Muscle of leg (tissue), 11 donors: ENCODE results near the gene PRR20E. TPM values are rescaled to one million over a fixed set of nuclear protein-coding genes. Genes with fewer than 3 reads are reported as not detected.
"Not testable (repeated sequence)": the region's sequence is repeated elsewhere in the genome, so short reads cannot be mapped to it uniquely, and the experiment has no call there.

ENCODE experiments used
- DNase-seq: peaks from one replicate; pipeline ENCODE4 v3.0.0; 2013
- H3K27ac ChIP-seq: one replicate; pipeline ENCODE4 v1.5.1; 2013; ENCODE audit warnings: mild to moderate bottlenecking, low read length, control low read depth
- H3K27me3 ChIP-seq: one replicate; pipeline ENCODE4 v1.6.1; 2013; ENCODE audit warnings: low read length; ENCODE audit not compliant: control insufficient read depth, insufficient read depth
- H3K36me3 ChIP-seq: one replicate; pipeline ENCODE4 v1.6.1; 2013; ENCODE audit warnings: low read length; ENCODE audit not compliant: control insufficient read depth, insufficient read depth
- H3K4me1 ChIP-seq: one replicate; pipeline ENCODE4 v1.6.1; 2013; ENCODE audit warnings: low read length; ENCODE audit not compliant: control insufficient read depth, insufficient read depth
- H3K4me3 ChIP-seq: one replicate; pipeline ENCODE4 v1.5.1; 2013; ENCODE audit warnings: low read length, control low read depth
- H3K9me3 ChIP-seq: replicated peaks from 2 replicates; pipeline ENCODE4 v1.6.1; 2013; ENCODE audit warnings: low read depth, low read length; ENCODE audit not compliant: control insufficient read depth
- WGBS: methylation state at CpG from one replicate; pipeline ENCODE4 v1.1.5; 2013; ENCODE audit warnings: missing lambda C conversion rate; ENCODE audit not compliant: insufficient coverage; 5-methylcytosine and 5-hydroxymethylcytosine counted together
- polyA plus RNA-seq, 8 donors: library from polyadenylated mRNA; unstranded; fragments of 120-200 nt; gene quantifications; one replicate each; pipeline versions ENCODE4 v1.2.1 to v1.2.3, GENCODE V29; 2013; ENCODE audit warnings: inconsistent platforms in 1 of 8, low replicate concordance in 1 of 8; ENCODE audit not compliant: insufficient read length in 8 of 8, insufficient read depth in 1 of 8
- total RNA-seq: library from RNA; stranded (reverse); fragments of 120-200 nt; gene quantifications from one replicate; pipeline ENCODE4 v1.2.4, GENCODE V29; 2013

PRR20E gene
- total and polyA plus RNA-seq, 9 donors = not detected

- not testable (repeated sequence) for H3K36me3 ChIP-seq, H3K27me3 ChIP-seq
- no CpG with 5 or more reads among the region's 22 CpGs for WGBS
Observed at GRCh38 chr13:57153761-57154160, 13.2 kb upstream of the PRR20E start, which contains the start of gene PRR20C. TSS of gene PRR20C (plus strand) at chr13:57154061. CDS start at chr13:57154448, 387 bp downstream.

GRCh38 chr13:57160332-57160731 lies 6.7 kb upstream of the PRR20E start, which contains the start of gene PRR20D:
TSS of gene PRR20D (plus strand) at chr13:57160632. CDS start at chr13:57161019, 387 bp downstream.
- H3K4me1 ChIP-seq, H3K4me3 ChIP-seq, H3K27ac ChIP-seq, H3K27me3 ChIP-seq, DNase-seq, H3K9me3 ChIP-seq, H3K36me3 ChIP-seq: not testable (repeated sequence)
- no CpG with 5 or more reads among the region's 22 CpGs for WGBS

More at GRCh38 chr13:57153761-57154160, 13.2 kb upstream of the PRR20E start, which contains the start of gene PRR20C:
- H3K4me3 ChIP-seq, DNase-seq, H3K4me1 ChIP-seq, H3K9me3 ChIP-seq, H3K27ac ChIP-seq: not testable (repeated sequence)

DNA sequence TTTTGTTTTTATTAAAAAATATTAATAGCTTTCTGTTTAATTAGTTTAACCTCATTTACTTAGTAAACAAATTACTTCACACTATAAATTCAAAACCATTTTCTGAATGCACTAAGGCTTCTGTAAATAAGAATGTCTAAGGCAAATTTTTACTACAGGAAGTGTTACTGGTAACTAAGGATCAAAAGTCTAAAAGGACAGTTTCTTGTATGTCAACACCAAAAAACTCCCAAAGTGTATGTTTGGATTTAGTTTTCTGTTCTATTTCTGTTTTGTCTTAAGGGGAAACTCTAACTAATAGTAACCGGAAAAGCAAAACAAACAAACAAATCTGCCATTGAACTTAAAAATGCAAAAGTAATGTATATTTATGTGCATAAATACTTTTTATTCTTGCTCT lies 24.7 kb downstream of the PRR20E start:
- WGBS = no CpG with 5 or more reads among the region's 1 CpG
- H3K4me3 ChIP-seq = no peak overlapping the region
- no peaks in the 10 kb centered on the region for H3K27me3 ChIP-seq
- no peaks in the 10 kb centered on the region for H3K9me3 ChIP-seq
- H3K27ac ChIP-seq = no peak overlapping the region
- no peak for DNase-seq
- no peaks in the 10 kb centered on the region for H3K36me3 ChIP-seq
- no peaks in the 10 kb centered on the region for H3K4me1 ChIP-seq

DNA sequence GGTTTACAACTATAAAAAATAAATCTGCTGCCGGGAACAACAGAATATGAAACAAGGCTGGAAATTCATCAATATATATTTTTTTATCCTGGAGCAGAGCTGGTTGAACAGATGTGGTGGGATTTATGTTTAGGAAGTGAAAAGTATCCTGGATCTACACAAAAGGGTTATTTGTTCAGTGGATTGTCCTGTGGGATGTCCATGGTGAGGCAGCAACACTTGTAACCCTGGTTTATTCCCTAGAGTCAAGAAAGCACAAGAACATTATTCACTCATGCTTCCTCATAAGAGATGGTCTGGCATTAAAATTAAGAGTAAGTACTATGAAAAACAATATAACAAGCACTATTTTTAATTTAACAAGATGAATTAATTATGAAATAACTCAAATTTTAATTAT lies 46.0 kb downstream of the PRR20E start:
- no peaks in the 10 kb centered on the region for H3K27me3 ChIP-seq
- H3K27ac ChIP-seq = no peak overlapping the region
- WGBS = no CpG with 5 or more reads among the region's 1 CpG
- peak; percentile 6 for DNase-seq
- H3K9me3 ChIP-seq = no peaks in the 10 kb centered on the region
- no peaks in the 10 kb centered on the region for H3K36me3 ChIP-seq
- H3K4me3 ChIP-seq = no peak overlapping the region
- no peaks in the 10 kb centered on the region for H3K4me1 ChIP-seq

Other genes with a start within 250 kb of the PRR20E start
- not detected for gene PRR20A, start 26.3 kb upstream of the PRR20E start, total RNA-seq
- gene PRR20A, start 26.3 kb upstream of the PRR20E start, polyA plus RNA-seq = not detected
- gene PRR20B, start 19.7 kb upstream of the PRR20E start, total RNA-seq = not detected
- gene PRR20B, start 19.7 kb upstream of the PRR20E start, polyA plus RNA-seq = not detected
- not detected for gene PRR20C, start 13.1 kb upstream of the PRR20E start, total RNA-seq
- not detected for gene PRR20C, start 13.1 kb upstream of the PRR20E start, polyA plus RNA-seq
- not detected for gene PRR20D, start 6.6 kb upstream of the PRR20E start, total RNA-seq
- not detected for gene PRR20D, start 6.6 kb upstream of the PRR20E start, polyA plus RNA-seq